ENCODE data around the gene IFT80.
"Not testable (repeated sequence)": the region's sequence is repeated elsewhere in the genome, so short reads cannot be mapped to it uniquely, and the experiment has no call there.

The IFT80 gene

DNA sequence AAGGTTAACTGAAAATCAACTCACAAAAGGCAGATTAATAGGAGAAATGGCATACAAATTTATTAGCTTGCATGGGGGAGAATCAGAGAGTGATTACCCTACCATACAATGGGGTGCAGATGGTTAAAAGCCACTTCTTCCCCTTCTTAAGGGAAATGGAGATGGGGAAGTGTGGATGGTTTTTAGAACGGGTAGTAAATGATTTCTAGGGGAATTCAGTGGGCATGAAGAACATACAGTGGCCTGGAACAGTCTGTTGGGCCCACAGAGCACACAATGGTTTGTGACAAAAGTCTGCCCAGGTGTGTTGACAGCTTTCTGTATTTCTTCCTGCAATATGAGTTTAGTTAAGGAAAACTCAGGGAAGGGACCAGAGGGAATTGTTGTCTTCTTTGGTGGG is 112.8 kb downstream of the IFT80 start:
- intact Hi-C loops (cut with DNase I) = no loop called here
- DNase-seq = no peak

GRCh38 chr3:160280836-160281235 is 118.2 kb downstream of the IFT80 start:
- no peak for DNase-seq
- intact Hi-C loops (cut with DNase I) = no loop called here

- intact Hi-C loops (cut with DNase I) = no loop called here
- DNase-seq = no peak
These were observed 119.4 kb downstream of the IFT80 start for GRCh38 chr3:160279657-160280056.

GRCh38 chr3:160278210-160278609 is 120.8 kb downstream of the IFT80 start:
- intact Hi-C loops (cut with DNase I) = no loop called here
- no peak for DNase-seq

DNA sequence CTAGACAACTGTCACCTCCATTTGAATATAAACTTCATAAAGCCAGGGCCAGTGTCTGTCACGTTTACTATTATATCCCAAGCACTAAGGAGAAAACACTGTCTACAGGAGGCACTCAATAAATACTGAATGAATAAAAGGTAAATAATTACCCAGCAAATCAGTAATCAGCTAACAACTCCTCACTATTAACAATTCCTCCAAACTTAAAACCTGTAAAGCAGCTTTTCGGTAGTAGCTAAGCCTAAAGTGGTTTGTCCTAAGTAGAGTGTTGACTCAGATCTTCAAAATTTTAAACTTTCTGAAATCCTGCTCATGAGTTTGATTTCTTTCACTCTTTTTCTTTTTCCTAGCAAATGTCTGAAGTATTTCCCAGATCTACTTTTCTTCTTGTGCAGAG is 133.9 kb downstream of the IFT80 start:
- intact Hi-C loops (cut with DNase I) = no loop called here
- no peak for DNase-seq

DNA sequence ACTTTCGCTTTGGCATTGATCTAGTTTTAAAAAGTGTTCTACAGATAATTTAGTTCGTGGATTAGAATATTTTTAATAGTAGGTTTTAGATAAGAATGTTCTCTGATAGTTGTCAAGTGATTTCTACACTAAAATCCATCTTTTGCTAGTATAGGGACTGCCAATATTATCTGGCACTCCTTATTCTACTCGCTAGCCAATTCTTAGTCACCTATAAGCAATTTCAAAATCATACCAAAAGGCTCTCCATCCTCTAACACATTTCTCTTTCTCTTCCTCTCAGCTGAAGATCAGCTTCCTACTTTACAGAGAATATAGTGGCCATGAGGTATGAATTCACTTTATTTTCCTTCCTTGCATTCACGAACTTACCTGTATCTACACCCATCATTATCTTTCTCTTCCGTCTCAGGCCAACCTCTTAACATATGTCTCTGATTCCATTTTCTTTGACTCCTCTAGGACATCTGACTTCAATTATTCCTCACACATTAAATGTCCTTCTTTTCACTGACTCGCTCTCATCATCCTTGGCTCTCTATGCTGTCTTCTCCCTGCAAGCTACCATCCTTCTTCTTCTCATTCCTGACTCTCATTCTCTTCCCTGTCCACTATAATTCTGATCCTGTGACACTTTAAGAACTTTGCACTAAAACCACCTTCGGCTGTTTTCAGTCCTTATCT is 138.3 kb downstream of the IFT80 start:
- no peak for DNase-seq
- intact Hi-C loops (cut with DNase I) = no loop called here

DNA sequence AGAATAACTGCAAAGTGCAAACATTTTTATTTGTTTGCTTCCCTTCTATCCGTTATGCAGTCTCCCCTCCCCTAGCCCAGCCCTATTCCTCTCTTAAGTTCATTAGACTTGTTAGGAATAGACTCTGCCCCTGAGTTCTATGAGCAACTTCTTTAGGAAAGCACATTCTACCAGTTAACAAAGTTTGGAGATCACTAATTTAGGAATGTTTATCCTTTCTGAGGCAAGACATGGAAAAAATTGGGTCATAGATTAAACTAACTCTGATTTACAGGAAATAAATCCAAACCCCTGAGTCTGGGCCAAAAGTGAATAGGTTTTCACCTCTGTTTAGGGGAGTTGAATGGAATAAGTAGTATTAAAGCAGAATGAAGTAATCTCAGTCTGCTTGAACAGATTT is 139.4 kb downstream of the IFT80 start:
- DNase-seq = no peak

DNA sequence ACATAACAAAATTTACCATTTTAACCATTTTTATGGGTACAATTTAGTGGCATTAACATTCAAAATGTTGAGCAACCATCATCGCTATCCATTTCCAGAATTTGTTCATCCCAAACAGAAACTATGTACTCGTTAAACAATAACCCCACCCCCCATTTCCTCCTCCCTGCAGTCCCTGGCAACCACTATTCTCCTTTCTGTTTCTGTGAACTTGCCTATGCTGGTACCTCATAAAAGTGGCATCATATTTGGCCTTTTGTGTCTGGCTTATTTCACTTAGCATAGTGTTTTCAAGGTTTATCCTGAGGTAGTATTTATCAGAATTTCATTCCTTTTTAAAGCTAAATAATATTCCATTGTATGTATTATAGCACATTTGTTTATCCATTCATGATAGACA is 141.4 kb downstream of the IFT80 start:
- intact Hi-C loops (cut with DNase I) = no loop called here
- DNase-seq = no peak

More for the DNA sequence above, 139.4 kb downstream of the IFT80 start:
- intact Hi-C loops (cut with DNase I) = no loop called here

GRCh38 chr3:160253298-160253697 is 145.7 kb downstream of the IFT80 start:
- DNase-seq = no peak
- intact Hi-C loops (cut with DNase I) = no loop called here

- intact Hi-C loops (cut with DNase I) = no loop called here
- no peak for DNase-seq
These were observed 151.3 kb downstream of the IFT80 start for GRCh38 chr3:160247766-160248165.

DNA sequence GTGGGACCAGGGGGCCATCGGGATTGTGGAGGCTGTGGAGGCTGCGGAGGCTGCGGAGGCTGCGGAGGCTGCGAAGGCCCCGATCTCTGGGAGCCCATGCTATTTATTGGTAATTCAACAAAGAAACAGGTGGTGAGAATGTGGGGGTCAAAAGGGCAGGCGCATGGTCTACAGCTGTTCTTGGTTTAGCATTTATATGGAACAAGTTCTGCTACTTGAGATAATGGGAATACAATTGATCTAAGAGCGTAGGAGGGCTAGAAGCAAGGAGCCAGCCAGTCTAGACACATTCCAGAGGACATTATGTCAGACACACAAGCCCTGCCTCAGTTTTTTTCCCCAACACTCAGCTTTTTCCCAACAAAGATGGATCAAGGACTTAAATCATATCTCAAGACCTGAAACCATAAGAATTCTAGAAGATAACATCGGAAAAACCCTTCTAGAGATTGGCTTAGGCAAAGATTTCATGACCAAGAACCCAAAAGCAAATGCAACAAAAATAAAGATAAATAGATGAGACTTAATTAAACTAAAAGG is 153.7 kb downstream of the IFT80 start:
- intact Hi-C loops (cut with DNase I) = no loop called here
- DNase-seq = peak in 1 of 10 donors; percentile 31

- DNase-seq; intact Hi-C loops (cut with DNase I): not testable (repeated sequence)
These were observed 158.3 kb downstream of the IFT80 start for GRCh38 chr3:160240719-160241118.

DNA sequence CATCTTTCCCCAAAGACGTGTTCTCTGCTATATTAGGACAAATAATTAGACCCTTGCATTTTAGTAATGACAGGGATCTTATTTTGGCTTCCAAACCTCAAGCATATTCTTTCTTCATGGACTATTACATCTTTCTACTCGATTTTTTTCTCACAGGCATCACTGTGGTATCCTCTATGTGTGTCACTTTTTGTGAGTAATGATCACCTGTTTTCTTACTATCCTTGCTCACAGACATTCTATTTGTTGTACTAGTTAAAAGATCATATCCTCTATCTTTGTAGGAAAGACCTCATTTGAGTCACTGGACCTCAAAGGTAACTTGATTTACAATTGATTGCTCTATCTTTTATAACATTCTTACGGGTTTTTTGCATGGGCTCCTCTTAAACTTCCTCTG is 167.0 kb downstream of the IFT80 start:
- intact Hi-C loops (cut with DNase I) = no loop called here
- DNase-seq = no peak

DNA sequence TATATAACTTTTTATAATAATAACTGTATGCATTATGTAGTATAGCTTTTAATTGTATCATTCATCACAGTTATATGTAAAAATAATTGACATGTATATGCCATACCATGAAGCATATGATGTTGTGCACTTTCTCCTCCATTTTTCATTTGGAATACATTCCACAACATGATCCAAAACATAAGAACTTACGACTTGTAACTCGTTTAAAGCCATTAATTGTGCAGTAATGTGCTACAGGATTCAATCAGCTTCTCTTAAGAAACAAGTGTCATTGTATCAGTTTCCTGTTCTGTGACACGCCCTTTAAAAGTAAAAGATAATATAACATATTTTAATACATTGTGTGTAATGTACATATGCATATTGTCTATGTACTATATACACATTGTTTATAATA is 171.6 kb downstream of the IFT80 start:
- no peak for DNase-seq
- intact Hi-C loops (cut with DNase I) = no loop called here

- DNase-seq = peak in 7 of 10 donors; percentile 9 to 83 (median 20)
These were observed 172.8 kb downstream of the IFT80 start for GRCh38 chr3:160226026-160226907.

DNA sequence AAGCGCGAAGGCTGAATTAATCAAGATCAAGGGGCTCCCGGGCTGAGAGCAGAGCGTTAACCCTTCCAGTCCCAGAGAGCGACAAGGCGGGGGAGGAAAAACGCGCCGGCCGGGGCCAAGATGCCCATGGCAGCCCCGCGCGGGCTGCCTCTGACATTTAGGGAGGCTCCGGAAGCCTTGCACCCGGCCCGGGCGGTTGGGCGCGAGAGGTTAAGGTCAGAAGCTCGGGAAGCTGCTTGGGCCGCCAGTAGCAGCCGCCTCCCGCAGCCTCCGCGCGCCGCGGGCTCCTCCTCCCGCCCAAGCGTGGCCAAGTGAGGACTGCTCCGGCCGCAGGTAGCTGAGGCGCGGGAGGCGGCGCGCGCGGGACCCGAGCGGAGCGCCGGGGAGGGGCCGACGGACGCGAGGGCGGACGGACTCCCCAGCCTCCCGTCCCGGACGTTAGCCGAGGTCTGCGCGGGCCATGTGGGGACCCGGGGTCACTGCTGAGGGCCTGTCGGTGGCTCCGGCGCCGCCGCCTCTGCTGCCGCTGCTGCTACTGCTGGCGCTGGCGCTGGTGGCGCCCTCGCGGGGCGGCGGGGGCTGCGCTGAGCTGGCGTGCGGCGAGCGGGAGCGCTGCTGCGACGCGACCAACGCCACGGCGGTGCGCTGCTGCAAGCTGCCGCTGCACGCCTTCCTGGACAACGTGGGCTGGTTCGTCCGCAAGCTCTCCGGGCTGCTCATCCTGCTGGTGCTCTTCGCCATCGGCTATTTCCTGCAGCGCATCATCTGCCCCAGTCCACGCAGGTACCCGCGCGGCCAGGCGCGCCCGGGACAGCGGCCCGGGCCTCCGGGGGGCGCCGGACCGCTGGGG is 173.6 kb downstream of the IFT80 start, which contains the start of gene C3orf80:
C3orf80 (plus strand) TSS at position 247 of the 850 bp plus-strand sequence; CDS start at position 461, 214 bp downstream.
- intact Hi-C loops (cut with DNase I) = no loop called here
- peak; percentile 29 to 95 (median 66) for DNase-seq

More at GRCh38 chr3:160226026-160226907, 172.8 kb downstream of the IFT80 start:
- intact Hi-C loops (cut with DNase I) = no loop called here

DNA sequence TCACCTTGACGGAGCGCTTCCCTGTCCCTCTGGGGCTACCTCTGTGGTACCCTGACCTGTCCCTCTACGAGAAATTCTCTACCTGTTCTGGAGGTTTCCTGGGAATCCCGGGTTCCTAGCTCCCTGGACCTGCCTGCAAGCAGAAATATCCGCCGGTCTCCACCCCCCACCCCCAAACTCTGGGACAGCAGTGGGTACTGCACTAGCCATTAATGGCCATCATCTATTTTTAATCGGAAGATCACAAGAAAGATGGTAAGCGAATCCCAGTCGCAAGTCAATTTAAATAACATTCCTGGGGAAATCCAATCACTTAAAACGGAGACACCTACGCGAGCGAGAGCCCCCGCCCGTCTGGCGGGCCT is 174.2 kb downstream of the IFT80 start:
- intact Hi-C loops (cut with DNase I) = no loop called here
- DNase-seq = peak in 2 of 10 donors; percentile 25 to 50

DNA sequence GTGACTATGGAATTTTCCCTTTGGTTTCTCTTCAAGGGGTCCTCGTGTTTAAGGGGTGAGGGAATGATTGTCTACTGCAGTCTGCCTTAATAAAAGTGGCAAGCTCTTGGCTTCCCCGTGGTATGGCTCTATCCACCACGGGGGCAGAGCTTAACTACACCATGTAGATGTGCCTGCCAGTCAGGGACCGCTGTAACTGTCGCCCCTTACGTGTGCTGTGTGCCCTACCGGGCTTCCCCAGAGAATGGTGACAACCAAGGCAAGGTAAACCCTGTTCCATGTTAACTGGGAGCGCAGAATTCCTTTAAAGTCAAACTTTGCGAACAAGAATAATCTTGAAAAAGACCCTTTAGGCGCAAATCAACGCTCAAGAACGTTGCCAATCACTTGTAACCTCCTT is 174.8 kb downstream of the IFT80 start:
- intact Hi-C loops (cut with DNase I) = no loop called here
- peak in 5 of 10 donors; percentile 9 to 84 (median 30) for DNase-seq

- intact Hi-C loops (cut with DNase I) = no loop called here
- no peak for DNase-seq
These were observed 178.0 kb downstream of the IFT80 start for GRCh38 chr3:160221019-160221418.

GRCh38 chr3:160220038-160220437 is 179.0 kb downstream of the IFT80 start:
- DNase-seq = no peak
- intact Hi-C loops (cut with DNase I) = no loop called here

Measured in posterior cingulate gyrus (tissue), 11 donors.